ENCODE results near the gene SERPINB6.

DNA sequence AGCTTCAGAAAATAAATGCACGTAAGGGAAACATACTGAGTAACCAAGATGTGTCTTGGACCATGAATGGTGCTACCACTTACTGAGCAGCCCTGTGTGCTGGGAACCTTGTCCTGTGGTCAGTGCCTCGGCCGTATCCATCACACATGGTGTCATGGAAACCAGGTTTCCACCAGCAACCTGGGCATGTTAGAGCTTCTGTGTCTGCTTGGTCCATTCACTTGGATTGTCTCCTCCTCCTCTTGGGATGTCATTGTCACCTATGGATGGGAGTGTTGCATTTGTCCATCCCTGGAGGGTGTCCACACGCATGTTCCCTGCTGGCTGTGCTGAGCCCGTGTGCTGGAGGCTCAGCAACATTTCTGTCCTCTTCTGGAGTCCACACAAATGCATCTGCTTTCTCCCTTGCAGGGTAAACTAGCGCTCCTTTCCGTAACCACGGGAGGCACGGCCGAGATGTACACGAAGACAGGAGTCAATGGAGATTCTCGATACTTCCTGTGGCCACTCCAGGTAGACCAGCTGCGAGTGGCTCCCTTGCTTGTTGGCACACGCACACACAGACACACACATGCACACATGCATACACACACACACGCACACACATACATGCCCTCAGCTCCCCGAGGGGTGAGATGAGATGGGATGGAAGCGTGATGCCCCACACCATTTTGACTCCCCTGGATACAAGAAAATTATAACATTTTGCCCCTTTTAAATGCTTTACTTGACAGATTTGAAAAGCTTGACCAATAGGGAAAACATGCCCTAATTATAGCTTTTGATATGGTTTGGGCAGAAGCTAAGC lies 45.3 kb upstream of the SERPINB6 start:
- TF ChIP-seq ZNF280B (CRISPR knock-in tag; IDR thresholded peaks at IDR 0.05): no peak
- TF ChIP-seq CTCF (IDR thresholded peaks at IDR 0.05 in 2 of 3, conservative IDR thresholded peaks at IDR 0.05 in 1 of 3; ENCODE audit: insufficient read depth in 2 of 3, low read depth in 1 of 3, low read length in 3 of 3): no peak
- no peak for TF ChIP-seq REST (IDR thresholded peaks at IDR 0.05; ENCODE audit: borderline replicate concordance)
- no peak for TF ChIP-seq REST (CRISPR knock-in tag; IDR thresholded peaks at IDR 0.05; ENCODE audit: low read depth)
- TF ChIP-seq, protein P1, sequence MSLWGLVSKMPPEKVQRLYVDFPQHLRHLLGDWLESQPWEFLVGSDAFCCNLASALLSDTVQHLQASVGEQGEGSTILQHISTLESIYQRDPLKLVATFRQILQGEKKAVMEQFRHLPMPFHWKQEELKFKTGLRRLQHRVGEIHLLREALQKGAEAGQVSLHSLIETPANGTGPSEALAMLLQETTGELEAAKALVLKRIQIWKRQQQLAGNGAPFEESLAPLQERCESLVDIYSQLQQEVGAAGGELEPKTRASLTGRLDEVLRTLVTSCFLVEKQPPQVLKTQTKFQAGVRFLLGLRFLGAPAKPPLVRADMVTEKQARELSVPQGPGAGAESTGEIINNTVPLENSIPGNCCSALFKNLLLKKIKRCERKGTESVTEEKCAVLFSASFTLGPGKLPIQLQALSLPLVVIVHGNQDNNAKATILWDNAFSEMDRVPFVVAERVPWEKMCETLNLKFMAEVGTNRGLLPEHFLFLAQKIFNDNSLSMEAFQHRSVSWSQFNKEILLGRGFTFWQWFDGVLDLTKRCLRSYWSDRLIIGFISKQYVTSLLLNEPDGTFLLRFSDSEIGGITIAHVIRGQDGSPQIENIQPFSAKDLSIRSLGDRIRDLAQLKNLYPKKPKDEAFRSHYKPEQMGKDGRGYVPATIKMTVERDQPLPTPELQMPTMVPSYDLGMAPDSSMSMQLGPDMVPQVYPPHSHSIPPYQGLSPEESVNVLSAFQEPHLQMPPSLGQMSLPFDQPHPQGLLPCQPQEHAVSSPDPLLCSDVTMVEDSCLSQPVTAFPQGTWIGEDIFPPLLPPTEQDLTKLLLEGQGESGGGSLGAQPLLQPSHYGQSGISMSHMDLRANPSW (CRISPR knock-in tag; IDR thresholded peaks at IDR 0.05): no peak
- no peak for TF ChIP-seq PTBP1 (IDR thresholded peaks at IDR 0.05; ENCODE audit: low read depth, low read length)
- TF ChIP-seq KHSRP (IDR thresholded peaks at IDR 0.05): no peak
- TF ChIP-seq ATF2 (CRISPR knock-in tag; IDR thresholded peaks at IDR 0.05): no peak
- no peak for TF ChIP-seq SMC3 (conservative IDR thresholded peaks at IDR 0.05; ENCODE audit: insufficient read depth, low read depth, low read length)

Measured in K562 (cell line).